ENCODE measurements around the gene CYB5RL.

The CYB5RL gene

DNA sequence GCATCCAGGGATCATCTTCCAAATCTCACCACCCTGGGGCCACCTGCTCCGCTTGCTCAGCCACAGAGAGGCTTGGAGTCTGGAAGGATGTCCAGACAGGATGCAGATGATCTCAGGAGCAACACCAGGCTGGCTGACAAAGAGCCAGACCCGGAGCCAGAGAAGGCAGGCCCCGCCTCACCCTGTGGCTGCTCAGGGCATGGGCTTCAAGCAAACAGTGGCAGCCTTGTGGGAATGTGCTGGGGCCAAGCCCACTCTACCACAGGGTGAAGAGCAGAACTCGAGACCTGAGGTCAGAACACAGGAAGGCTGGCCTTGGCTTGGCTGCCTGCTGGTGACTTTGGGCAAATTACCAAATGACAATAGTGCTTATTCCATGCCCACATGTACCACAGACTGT, 45.7 kb upstream of the CYB5RL start:
- Histone ChIP-seq H3K4me1 (ENCODE audit: insufficient read depth, poor library complexity, severe bottlenecking) (no peaks in the 10 kb centered on the region), H3K36me3 (ENCODE audit: low read depth) (no peaks in the 10 kb centered on the region), H3K27ac (ENCODE audit: poor library complexity, severe bottlenecking) (no peak overlapping the region), H3K9me3 (ENCODE audit: severe bottlenecking) (no peaks in the 10 kb centered on the region), H3K4me3 (ENCODE audit: severe bottlenecking) (no peak overlapping the region), H3K27me3 (ENCODE audit: insufficient read depth, poor library complexity, severe bottlenecking) (no peaks in the 10 kb centered on the region)
- DNase-seq (ENCODE audit: low spot score) (no peak), ATAC-seq (ENCODE audit: low read depth) (no peak)
- TF ChIP-seq, protein P1, sequence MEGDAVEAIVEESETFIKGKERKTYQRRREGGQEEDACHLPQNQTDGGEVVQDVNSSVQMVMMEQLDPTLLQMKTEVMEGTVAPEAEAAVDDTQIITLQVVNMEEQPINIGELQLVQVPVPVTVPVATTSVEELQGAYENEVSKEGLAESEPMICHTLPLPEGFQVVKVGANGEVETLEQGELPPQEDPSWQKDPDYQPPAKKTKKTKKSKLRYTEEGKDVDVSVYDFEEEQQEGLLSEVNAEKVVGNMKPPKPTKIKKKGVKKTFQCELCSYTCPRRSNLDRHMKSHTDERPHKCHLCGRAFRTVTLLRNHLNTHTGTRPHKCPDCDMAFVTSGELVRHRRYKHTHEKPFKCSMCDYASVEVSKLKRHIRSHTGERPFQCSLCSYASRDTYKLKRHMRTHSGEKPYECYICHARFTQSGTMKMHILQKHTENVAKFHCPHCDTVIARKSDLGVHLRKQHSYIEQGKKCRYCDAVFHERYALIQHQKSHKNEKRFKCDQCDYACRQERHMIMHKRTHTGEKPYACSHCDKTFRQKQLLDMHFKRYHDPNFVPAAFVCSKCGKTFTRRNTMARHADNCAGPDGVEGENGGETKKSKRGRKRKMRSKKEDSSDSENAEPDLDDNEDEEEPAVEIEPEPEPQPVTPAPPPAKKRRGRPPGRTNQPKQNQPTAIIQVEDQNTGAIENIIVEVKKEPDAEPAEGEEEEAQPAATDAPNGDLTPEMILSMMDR (IDR thresholded peaks at IDR 0.05; ENCODE audit: poor library complexity, severe bottlenecking): no peak

DNA sequence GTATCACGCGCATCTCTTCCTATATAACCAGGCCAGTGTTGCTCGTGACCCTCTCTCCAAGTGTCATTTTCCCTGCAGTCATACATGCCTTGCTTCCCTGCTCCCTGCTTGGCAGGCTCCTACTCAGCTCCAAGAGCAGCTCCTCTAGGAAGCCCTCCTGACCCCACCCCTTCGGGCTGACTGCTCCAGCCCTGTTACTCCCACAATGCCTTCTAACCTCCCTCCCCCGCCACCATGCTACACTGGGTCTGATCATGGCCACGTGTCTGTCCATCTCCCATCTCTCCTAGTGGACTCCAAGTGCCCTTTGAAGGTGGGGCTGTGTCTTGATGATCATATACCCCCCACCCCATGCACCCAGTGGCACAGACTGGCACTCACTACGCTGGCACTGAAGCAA, 44.8 kb upstream of the CYB5RL start:
- DNase-seq (ENCODE audit: low spot score) (no peak), ATAC-seq (ENCODE audit: low read depth) (no peak)
- Histone ChIP-seq H3K27me3 (ENCODE audit: insufficient read depth, poor library complexity, severe bottlenecking) (no peaks in the 10 kb centered on the region), H3K36me3 (ENCODE audit: low read depth) (no peaks in the 10 kb centered on the region), H3K4me3 (ENCODE audit: severe bottlenecking) (no peak overlapping the region), H3K4me1 (ENCODE audit: insufficient read depth, poor library complexity, severe bottlenecking) (no peaks in the 10 kb centered on the region), H3K9me3 (ENCODE audit: severe bottlenecking) (no peaks in the 10 kb centered on the region), H3K27ac (ENCODE audit: poor library complexity, severe bottlenecking) (no peak overlapping the region)
- TF ChIP-seq, protein P1 (IDR thresholded peaks at IDR 0.05; ENCODE audit: poor library complexity, severe bottlenecking): no peak

DNA sequence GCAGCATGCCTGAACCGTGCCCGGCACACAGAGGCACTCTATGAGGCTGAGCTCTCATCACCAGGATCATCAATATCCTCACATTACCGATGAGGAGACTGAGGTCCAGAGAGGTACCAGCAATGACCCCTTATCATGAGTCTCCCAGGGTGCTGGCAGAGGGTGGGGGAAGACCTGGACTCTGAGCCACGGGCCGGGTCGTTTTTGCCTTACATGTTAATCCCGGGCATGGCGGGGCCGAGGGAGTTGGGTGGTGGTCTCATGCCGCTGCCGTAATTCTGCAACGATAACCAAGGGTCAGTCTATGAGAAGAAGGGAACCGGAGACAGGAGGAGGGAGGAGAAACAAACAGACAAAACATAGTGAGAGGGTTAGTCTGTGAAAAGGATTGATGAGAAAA, 43.2 kb upstream of the CYB5RL start:
- Histone ChIP-seq H3K4me1 (ENCODE audit: insufficient read depth, poor library complexity, severe bottlenecking) (no peaks in the 10 kb centered on the region), H3K4me3 (ENCODE audit: severe bottlenecking) (no peak overlapping the region), H3K9me3 (ENCODE audit: severe bottlenecking) (no peaks in the 10 kb centered on the region), H3K36me3 (ENCODE audit: low read depth) (no peaks in the 10 kb centered on the region), H3K27me3 (ENCODE audit: insufficient read depth, poor library complexity, severe bottlenecking) (no peaks in the 10 kb centered on the region), H3K27ac (ENCODE audit: poor library complexity, severe bottlenecking) (no peak overlapping the region)
- TF ChIP-seq, protein P1 (IDR thresholded peaks at IDR 0.05; ENCODE audit: poor library complexity, severe bottlenecking): no peak
- no peak for DNase-seq (ENCODE audit: low spot score)
- no peak for ATAC-seq (ENCODE audit: low read depth)

DNA sequence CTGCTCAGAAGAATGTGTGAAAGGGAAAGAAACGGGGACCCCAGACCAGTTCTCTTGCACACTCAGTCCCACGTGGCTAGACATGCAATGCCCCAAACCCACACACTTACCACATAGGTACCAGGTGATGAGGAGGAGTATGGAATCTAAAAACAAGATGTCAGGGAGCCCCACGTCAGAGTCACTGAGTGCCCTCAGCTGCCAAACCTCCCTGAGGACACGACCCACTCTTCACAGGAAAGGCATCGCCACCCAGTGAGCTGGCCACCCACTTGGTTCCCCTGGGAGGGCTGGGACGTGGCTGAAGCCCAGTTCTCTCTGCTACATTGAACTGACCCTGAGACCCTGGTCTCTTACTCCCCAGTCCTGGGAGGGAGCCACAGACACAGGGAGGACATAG, 41.5 kb upstream of the CYB5RL start:
- no peak overlapping the region for H3K4me3 ChIP-seq (ENCODE audit: severe bottlenecking)
- H3K36me3 ChIP-seq (ENCODE audit: low read depth): no peaks in the 10 kb centered on the region
- H3K9me3 ChIP-seq (ENCODE audit: severe bottlenecking): no peaks in the 10 kb centered on the region
- DNase-seq (ENCODE audit: low spot score) (no peak), ATAC-seq (ENCODE audit: low read depth) (no peak)
- no peaks in the 10 kb centered on the region for H3K27me3 ChIP-seq (ENCODE audit: insufficient read depth, poor library complexity, severe bottlenecking)
- H3K27ac ChIP-seq (ENCODE audit: poor library complexity, severe bottlenecking): no peak overlapping the region
- H3K4me1 ChIP-seq (ENCODE audit: insufficient read depth, poor library complexity, severe bottlenecking): no peaks in the 10 kb centered on the region
- TF ChIP-seq, protein P1 (IDR thresholded peaks at IDR 0.05; ENCODE audit: poor library complexity, severe bottlenecking): no peak

DNA sequence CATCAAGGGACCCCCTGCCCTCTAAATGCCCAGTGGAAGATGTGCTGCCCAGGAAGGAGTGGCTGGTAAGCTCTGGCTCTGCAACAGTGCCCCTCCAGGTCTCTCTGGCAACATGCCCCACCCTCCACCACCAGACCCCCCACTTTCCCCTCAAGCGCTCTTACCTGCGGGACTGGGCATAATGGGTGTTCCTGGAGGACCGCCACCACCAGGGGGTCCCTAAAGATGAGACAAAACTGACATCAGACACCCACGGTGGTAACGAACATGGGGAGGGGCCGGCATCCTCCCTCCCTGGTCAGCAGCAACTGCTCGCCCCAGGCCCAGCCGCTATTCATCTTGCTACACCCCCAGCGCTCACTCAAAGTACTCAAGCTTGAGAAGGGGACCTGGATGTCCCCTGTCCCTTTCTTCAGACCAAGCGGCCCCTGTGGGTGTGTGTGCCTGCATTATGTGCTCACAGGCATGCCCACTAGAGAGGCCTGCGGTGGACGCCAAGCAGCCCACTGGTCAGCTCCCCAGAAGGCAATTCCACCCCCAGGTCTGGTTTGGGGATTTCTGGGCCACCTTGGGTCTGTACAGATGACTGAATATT, 41.0 kb upstream of the CYB5RL start:
- no peaks in the 10 kb centered on the region for H3K27me3 ChIP-seq (ENCODE audit: insufficient read depth, poor library complexity, severe bottlenecking)
- TF ChIP-seq, protein P1 (IDR thresholded peaks at IDR 0.05; ENCODE audit: poor library complexity, severe bottlenecking): no peak
- ATAC-seq (ENCODE audit: low read depth) (no peak), DNase-seq (ENCODE audit: low spot score) (no peak)
- H3K27ac ChIP-seq (ENCODE audit: poor library complexity, severe bottlenecking): no peak overlapping the region
- H3K36me3 ChIP-seq (ENCODE audit: low read depth): no peaks in the 10 kb centered on the region
- H3K4me1 ChIP-seq (ENCODE audit: insufficient read depth, poor library complexity, severe bottlenecking): no peaks in the 10 kb centered on the region
- no peaks in the 10 kb centered on the region for H3K9me3 ChIP-seq (ENCODE audit: severe bottlenecking)
- no peak overlapping the region for H3K4me3 ChIP-seq (ENCODE audit: severe bottlenecking)
